ENCODE data around the gene MPZ.
"Not testable (repeated sequence)": the region's sequence is repeated elsewhere in the genome, so short reads cannot be mapped to it uniquely, and the experiment has no call there.

The MPZ gene

DNA sequence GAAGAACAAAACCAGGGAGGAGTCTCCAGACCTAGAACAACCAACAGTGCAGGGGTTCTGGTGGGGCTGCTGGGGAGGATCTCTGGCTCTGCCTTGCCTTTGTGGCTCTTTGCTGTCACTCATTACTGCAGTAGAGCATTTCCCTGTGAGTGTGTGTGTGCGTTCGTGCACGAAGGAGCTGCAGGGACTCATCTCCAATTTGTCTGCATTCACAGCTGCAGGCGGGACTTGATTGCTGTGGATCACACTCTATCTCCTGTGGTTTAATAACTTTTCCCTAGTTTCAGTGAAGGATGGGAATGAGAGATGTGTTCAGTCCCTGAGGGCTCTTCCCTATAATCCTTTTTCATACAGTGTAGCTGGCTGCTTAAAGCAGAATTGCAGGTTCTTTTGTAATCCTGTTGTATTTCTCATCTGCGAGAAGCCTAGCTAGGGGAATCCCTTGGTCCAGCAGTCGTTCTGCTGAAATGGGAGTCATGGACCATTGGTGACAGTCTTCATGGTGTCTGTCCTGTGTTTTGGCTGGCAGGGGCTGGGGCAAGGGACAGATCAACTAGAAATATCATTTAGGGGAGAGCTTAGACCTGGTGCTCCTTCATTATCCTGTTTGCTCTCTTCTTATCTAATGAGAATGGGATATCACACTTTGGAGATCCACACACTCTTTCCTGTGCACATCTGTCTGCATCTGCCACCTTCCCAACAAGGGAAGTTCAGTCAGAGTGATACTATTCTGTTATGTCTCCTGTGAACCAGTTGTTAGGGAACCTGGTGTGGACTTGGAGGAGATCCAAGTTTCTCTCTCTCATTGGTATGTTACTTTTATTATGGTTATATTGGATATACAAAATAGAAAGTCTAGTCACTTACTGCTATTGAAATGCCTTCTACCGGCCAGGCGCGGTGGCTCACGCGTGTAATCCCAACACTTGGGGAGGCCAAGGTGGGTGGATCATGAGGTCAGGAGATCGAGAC lies 48.2 kb downstream of the MPZ start:
- TF ChIP-seq, protein P1, sequence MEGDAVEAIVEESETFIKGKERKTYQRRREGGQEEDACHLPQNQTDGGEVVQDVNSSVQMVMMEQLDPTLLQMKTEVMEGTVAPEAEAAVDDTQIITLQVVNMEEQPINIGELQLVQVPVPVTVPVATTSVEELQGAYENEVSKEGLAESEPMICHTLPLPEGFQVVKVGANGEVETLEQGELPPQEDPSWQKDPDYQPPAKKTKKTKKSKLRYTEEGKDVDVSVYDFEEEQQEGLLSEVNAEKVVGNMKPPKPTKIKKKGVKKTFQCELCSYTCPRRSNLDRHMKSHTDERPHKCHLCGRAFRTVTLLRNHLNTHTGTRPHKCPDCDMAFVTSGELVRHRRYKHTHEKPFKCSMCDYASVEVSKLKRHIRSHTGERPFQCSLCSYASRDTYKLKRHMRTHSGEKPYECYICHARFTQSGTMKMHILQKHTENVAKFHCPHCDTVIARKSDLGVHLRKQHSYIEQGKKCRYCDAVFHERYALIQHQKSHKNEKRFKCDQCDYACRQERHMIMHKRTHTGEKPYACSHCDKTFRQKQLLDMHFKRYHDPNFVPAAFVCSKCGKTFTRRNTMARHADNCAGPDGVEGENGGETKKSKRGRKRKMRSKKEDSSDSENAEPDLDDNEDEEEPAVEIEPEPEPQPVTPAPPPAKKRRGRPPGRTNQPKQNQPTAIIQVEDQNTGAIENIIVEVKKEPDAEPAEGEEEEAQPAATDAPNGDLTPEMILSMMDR (conservative IDR thresholded peaks at IDR 0.05; ENCODE audit: low read depth, low read length), result no peak
- H3K4me3 ChIP-seq (ENCODE audit: low read length), result no peak overlapping the region
- DNase-seq (ENCODE audit: low read depth), result no peak

DNA sequence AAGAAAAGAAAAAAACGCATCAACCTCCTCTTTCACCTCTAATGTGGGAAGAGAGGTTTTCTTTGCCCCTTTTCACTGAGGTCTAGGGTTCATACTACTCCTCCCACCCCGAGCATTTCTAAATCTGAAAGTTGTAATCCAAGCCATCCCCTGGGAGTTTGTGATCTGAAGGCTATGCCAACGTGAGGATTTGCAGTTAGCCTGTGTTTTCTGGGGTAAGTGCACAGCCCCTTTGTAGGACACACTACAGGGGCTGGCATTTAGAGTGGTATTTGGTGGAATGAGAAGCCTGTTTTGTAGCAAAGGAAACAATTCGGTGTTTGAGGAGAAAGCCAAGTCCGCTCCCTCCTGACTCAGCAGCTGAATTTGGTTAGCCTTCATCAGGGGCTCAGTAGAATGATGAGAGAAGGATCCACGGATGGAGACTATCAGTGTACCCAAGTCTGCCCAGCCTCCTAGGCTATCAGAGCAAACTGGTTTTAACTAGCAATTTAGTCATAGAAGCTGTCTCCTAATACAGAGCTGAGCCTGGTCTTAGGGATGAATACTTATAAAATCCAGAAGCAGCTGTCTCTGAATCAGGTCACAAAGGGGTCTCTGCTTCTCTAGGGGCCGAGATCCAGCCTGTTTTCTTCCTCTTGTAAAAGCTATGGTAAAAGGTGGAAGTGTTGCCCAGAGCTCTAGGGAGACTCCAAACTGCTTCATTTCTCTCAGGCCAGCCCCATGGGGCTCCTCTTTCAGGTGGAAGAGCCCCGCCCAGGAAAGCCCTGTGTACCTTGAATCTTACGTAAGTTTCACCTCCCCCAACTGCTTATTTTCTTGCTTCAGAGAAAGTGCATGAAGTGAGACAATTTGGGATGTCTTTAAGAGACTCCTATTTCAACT lies 49.1 kb downstream of the MPZ start:
- H3K4me3 ChIP-seq (ENCODE audit: low read length), result no peak overlapping the region
- DNase-seq (ENCODE audit: low read depth), result no peak
- TF ChIP-seq, protein P1 (conservative IDR thresholded peaks at IDR 0.05; ENCODE audit: low read depth, low read length), result no peak

DNA sequence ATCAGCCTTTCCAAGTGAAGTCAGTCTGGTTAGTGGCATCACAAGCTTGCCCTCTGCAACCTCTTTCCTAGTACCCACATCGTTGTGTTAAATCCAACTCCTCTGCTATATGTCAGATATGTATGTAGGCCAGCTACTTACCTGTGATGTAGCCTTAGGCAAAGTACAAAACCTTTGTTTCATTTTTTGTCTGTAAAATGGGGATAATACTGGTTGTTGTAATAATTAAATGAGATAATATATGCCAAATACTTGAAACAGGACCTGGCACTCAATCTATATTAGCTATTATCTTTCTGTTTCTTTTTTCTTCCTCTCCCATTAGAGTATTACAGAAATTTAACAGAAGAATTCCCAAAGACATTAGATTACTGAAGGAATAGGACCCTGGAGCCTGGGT lies 50.0 kb downstream of the MPZ start:
- TF ChIP-seq, protein P1 (conservative IDR thresholded peaks at IDR 0.05; ENCODE audit: low read depth, low read length), result no peak
- DNase-seq (ENCODE audit: low read depth), result no peak
- H3K4me3 ChIP-seq (ENCODE audit: low read length), result no peak overlapping the region

DNA sequence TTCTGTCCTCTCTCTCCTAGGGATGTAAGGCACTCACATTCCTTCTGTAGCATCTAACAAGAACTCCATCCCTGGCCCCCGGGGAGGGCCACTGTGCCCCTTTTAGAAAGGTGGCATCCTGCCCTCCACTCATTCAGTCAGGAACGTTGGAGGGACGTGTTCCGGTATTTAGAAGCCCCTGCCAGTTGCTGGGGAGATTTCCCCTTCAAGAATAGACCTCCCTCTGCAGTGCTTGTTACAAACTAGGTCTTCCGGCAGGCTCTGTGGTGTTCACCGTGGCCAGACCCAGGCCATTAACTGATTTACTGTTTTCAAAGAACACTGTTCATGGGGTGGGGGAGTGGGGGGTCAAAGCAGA lies 50.4 kb downstream of the MPZ start:
- TF ChIP-seq, protein P1 (conservative IDR thresholded peaks at IDR 0.05; ENCODE audit: low read depth, low read length), result no peak
- DNase-seq (ENCODE audit: low read depth), result no peak
- no peak overlapping the region for H3K4me3 ChIP-seq (ENCODE audit: low read length)

DNA sequence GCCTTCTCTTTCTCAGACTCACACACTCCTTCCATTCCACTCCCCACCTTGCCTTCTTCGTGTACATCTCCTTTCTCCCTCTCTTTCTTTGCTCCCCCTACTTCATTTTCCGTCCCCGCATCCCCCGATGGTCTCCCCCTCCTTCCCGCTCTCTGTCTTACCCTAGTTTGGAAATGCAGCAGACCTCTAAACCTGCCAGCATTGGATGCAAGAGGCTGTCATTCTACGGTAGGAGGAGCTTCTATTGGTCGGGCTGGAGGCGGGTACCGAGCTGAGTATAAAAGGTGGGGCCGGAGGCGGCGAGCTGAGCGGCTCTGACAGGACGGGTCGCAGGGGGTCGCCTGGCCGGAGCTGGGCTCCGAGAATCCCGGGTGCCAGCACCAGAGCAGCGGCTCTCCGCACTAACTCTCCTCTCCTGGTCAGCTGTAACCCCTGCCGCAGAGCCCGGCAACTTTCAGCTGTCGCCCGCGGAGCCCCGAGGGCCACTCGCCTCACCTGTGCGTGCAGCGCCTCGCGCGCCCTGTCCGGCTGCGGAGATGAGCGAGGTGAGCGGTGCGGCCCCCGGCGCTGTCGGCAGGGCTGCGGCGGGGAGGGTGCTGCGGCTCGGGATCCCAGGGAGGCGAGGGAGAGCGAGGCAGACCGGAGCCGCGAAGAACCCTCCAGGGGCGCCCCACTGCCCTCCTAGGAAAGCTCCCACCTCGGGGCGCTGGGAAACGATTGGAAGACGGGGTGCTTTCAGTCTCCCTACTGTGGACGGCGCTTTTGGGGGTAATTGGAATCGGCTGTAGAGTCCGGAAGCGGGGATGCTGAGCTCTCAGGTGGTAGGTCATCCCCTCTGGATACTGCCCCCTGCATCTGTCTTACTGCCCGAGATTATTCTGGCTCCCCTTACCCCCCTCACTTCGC lies 51.1 kb downstream of the MPZ start, which contains the start of gene PCP4L1:
PCP4L1 (plus strand) TSS at position 307 of the 906 bp plus-strand sequence; CDS start at position 537, 230 bp downstream.
- TF ChIP-seq, protein P1 (conservative IDR thresholded peaks at IDR 0.05; ENCODE audit: low read depth, low read length), result no peak
- no peak for DNase-seq (ENCODE audit: low read depth)
- peak within 1 kb of the TSS; percentile 47 for H3K4me3 ChIP-seq (ENCODE audit: low read length)

DNA sequence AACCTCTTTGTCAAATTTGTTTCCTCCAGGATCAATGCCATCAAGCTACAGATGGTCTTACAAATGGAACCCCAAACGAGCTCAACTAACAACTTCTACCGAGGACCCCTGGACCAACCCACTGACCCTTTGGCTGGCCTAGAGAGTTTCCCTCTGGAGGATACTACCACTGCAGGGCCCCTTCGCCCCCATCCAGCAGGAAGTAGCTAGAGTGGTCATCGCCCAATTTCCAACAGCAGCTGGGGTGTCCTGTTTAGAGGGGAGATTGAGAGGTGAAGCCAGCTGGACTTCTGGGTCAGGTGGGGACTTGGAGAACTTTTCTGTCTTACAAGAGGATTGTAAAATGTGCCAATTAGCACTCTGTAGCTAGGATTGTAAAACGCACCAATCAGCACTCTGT lies 52.7 kb downstream of the MPZ start:
- not testable (repeated sequence) for DNase-seq (ENCODE audit: low read depth)

DNA sequence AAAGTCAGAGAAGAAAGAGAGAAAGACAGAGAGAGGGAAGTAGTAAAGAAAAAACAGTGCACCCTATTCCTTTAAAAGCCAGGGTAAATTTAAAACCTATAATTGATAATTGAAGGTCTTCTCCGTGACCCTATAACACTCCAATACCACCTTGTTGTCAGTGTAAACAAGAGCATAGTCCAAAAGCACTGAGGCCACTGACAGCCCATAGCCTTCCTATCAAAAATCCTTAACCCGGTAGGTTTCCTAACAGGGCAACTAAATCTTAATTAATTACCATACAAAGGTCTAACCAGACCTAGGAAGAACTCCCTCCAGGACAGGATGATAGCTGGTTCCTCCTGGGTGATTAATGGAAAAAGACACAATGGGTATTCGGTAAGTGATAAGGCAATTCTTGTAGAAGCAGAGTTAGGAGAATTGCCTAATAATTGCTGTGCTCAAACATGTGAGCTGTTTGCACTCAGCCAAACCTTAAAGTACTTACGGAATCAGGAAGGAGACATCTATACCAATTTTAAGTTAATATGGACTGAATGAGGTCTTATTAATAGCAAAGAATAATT lies 53.7 kb downstream of the MPZ start:
- DNase-seq (ENCODE audit: low read depth); H3K4me3 ChIP-seq (ENCODE audit: low read length): not testable (repeated sequence)

More for the DNA sequence above, 52.7 kb downstream of the MPZ start:
- H3K4me3 ChIP-seq (ENCODE audit: low read length), result not testable (repeated sequence)

DNA sequence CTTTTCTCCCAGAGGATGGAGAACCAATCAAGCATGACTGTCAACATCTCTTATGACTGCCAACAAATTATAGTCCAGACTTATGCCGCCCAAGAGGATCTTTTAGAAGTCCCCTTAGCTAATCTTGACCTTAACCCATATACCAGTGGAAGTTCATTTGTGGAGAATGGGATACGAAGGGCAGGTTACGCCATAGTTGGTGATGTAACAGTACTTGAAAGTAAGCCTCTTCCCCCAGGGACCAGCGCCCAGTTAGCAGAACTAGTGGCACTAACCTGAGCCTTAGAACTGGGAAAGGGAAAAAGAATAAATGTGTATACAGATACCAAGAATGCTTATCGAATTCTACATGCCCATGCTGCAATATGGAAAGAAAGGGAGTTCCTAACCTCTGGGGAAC lies 54.5 kb downstream of the MPZ start:
- H3K4me3 ChIP-seq (ENCODE audit: low read length); DNase-seq (ENCODE audit: low read depth): not testable (repeated sequence)

Data from retinal pigment epithelial cell (primary cell).